GM23248 (cell line): ENCODE results near the gene ADORA1. TPM values are rescaled to one million over a fixed set of nuclear protein-coding genes. Genes with fewer than 3 reads are reported as not detected.

Experiments
- DNase-seq: peaks from one replicate; pipeline ENCODE4 v3.0.0-alpha.2; 2015
- H2AFZ ChIP-seq: fragments of 200-600 bp; sonication (generic); 2 replicates; pipeline ENCODE4 v1.6.1; 2016; ENCODE audit warnings: antibody characterized with exemption
- H3F3A ChIP-seq: fragments of 200-600 bp; sonication (generic); 2 replicates; pipeline ENCODE4 v1.6.1; 2016; ENCODE audit warnings: mild to moderate bottlenecking, antibody characterized with exemption, mixed run types; ENCODE audit not compliant: insufficient read depth
- H3K27ac ChIP-seq: fragments of 200-600 bp; sonication (generic); 2 replicates; pipeline ENCODE4 v1.5.1; 2016; ENCODE audit warnings: mild to moderate bottlenecking
- H3K27me3 ChIP-seq: fragments of 200-600 bp; sonication (generic); replicated peaks from 2 replicates; pipeline ENCODE4 v1.6.1; 2016; ENCODE audit warnings: mild to moderate bottlenecking; ENCODE audit not compliant: insufficient read depth
- H3K36me3 ChIP-seq: fragments of 200-600 bp; sonication (generic); 2 replicates; pipeline ENCODE4 v1.6.1; 2016; ENCODE audit warnings: low read depth, mild to moderate bottlenecking
- H3K4me1 ChIP-seq: fragments of 200-600 bp; sonication (generic); 2 replicates; pipeline ENCODE4 v1.6.1; 2016; ENCODE audit warnings: mild to moderate bottlenecking; ENCODE audit not compliant: insufficient read depth
- H3K4me2 ChIP-seq: fragments of 200-600 bp; sonication (generic); one replicate; pipeline ENCODE4 v1.6.1; 2016; ENCODE audit warnings: mild to moderate bottlenecking; ENCODE audit not compliant: unreplicated experiment
- H3K4me3 ChIP-seq: fragments of 200-600 bp; sonication (generic); 2 replicates; pipeline ENCODE4 v1.5.1; 2016; ENCODE audit warnings: mild to moderate bottlenecking
- H3K79me2 ChIP-seq: fragments of 200-600 bp; sonication (generic); 2 replicates; pipeline ENCODE4 v1.6.1; 2016; ENCODE audit warnings: mild to moderate bottlenecking; ENCODE audit not compliant: insufficient read depth
- H3K9ac ChIP-seq: fragments of 200-600 bp; sonication (generic); 2 replicates; pipeline ENCODE4 v1.6.1; 2016; ENCODE audit warnings: mild to moderate bottlenecking
- H3K9me2 ChIP-seq: fragments of 200-600 bp; sonication (generic); 2 replicates; pipeline ENCODE4 v1.6.1; 2016; ENCODE audit warnings: mixed run types, mild to moderate bottlenecking, moderate library complexity; ENCODE audit not compliant: insufficient read depth
- H3K9me3 ChIP-seq: fragments of 200-600 bp; sonication (generic); one replicate; pipeline ENCODE4 v1.6.1; 2017; ENCODE audit warnings: low read depth
- H4K20me1 ChIP-seq: fragments of 200-600 bp; sonication (generic); 2 replicates; pipeline ENCODE4 v1.6.0; 2016; ENCODE audit not compliant: insufficient read depth
- EZH2 ChIP-seq: fragments of 200-600 bp; sonication (generic); IDR thresholded peaks from 2 replicates; pipeline ENCODE4 v1.6.1; 2018; ENCODE audit warnings: antibody characterized with exemption, mild to moderate bottlenecking; ENCODE audit not compliant: insufficient read depth, poor library complexity, severe bottlenecking
- EZH2phosphoT487 ChIP-seq: fragments of 200-600 bp; sonication (generic); IDR thresholded peaks from 2 replicates; pipeline ENCODE4 v1.6.1; 2018; ENCODE audit warnings: antibody characterized with exemption, moderate library complexity, mild to moderate bottlenecking, low read depth; ENCODE audit not compliant: insufficient read depth
- WGBS, 2 experiments: methylation state at CpG; one replicate each; pipeline ENCODE4 v1.1.6; 2015 to 2017; ENCODE audit warnings: low lambda C conversion rate in 2 of 2, low coverage in 1 of 2; ENCODE audit errors: missing lambda C conversion rate in 2 of 2; 5-methylcytosine and 5-hydroxymethylcytosine counted together
- in situ Hi-C: fragments of 300-500 bp; cut with MboI; formaldehyde crosslinking; loops from 2 replicates; pipeline ENCODE4 v1.15.0; 2020
- polyA plus RNA-seq: library from polyadenylated mRNA; unstranded; fragments of >200 nt; fragmentation: Nextera tagmentation; extraction: Ambion mirVana; gene quantifications from 2 replicates; pipeline ENCODE4 v1.2.1, GENCODE V29; 2016
- total RNA-seq: library from RNA; depleted of rRNA; stranded (reverse); fragments of >200 nt; shearing (Covaris generic); gene quantifications from 2 replicates; pipeline ENCODE4 v1.2.3, GENCODE V29; 2014

ADORA1 gene
- total and polyA plus RNA-seq, 2 experiments from 2014 or later = 2.2 to 5.8 TPM

DNA sequence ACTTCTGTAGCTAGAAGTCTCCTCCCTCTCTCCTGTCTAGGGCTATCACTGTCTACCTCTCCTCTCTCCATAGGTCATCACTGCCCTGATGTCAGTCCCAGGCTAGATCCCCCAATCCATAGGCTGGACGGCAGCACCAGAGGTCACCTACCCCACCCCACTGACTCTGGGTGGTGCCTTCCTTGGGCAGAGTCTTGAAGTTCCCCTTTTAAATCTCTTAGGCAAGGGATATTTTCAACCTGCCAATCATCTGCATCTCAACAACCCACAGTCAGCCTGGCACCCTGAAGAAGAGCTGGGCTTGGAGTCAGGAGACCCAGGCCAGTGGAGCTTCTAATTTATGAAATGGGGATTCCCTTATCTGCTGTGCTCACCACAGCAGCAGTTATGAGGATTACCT lies 34.9 kb downstream of the ADORA1 start:
- Histone ChIP-seq H3F3A (no peaks in the 10 kb centered on the region), H3K9ac (no peak overlapping the region), H3K9me3 (no peaks in the 10 kb centered on the region), H2AFZ (no peak overlapping the region), H3K79me2 (no peaks in the 10 kb centered on the region), H3K4me3 (no peak overlapping the region), H3K27ac (no peak overlapping the region), H3K9me2 (no peaks in the 10 kb centered on the region), H3K4me2 (no peak overlapping the region), H4K20me1 (no peaks in the 10 kb centered on the region), H3K36me3 (no peaks in the 10 kb centered on the region), H3K4me1 (no peaks in the 10 kb centered on the region), H3K27me3 (no peaks in the 10 kb centered on the region)
- 73 to 86% methylated on average over 1 of the region's 1 CpG for WGBS, 2 experiments
- in situ Hi-C loops = no loop called here
- DNase-seq = no peak
- TF ChIP-seq EZH2phosphoT487 = no peak
- no peak for TF ChIP-seq EZH2

DNA sequence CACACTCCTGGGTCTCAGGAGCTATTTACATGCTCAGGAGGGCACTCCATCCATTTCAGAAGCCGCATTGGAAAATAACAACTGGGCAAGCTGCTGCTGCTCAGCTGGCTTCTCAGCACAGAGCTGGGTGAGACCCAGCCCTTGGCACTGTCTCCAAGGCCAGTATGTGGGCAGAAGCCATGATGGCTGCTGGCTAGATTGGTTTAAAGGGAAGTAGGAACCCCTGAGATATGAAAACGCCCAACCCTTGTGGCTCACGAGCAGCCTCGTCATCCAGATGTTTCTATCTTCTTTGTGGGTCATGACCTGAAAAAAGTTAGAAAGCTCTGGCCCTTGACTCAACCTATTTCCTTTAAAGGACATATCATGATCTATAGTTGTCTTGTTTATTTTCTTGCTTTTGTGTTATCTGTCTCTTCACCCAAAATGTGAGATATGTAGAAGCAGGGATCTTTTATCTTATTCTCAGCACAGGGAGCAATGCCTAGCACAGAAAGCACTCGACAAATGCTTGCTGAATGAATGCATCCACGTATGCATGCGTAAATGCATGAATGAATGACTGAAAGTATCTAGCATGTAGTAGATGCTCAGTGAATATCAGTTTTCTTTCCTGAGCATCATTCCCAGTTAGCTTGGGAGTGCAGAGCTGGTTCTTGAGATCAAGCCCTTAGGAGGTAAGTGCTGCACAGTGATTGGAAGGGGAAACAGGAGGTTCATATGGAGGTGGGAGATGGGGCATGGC lies 36.5 kb downstream of the ADORA1 start:
- no peaks in the 10 kb centered on the region for H3K27me3 ChIP-seq
- H4K20me1 ChIP-seq = no peaks in the 10 kb centered on the region
- no peak overlapping the region for H3K4me3 ChIP-seq
- H3K36me3 ChIP-seq = no peaks in the 10 kb centered on the region
- DNase-seq = no peak
- no peak overlapping the region for H3K9ac ChIP-seq
- H3K27ac ChIP-seq = no peak overlapping the region
- H3K4me1 ChIP-seq = no peaks in the 10 kb centered on the region
- H3K4me2 ChIP-seq = no peak overlapping the region
- WGBS, 2 experiments = 64 to 68% methylated on average over 7 of the region's 7 CpGs
- H3F3A ChIP-seq = no peaks in the 10 kb centered on the region
- H2AFZ ChIP-seq = no peak overlapping the region
- no peaks in the 10 kb centered on the region for H3K9me2 ChIP-seq
- H3K79me2 ChIP-seq = no peaks in the 10 kb centered on the region
- in situ Hi-C loops = no loop called here
- H3K9me3 ChIP-seq = no peaks in the 10 kb centered on the region
- no peak for TF ChIP-seq EZH2phosphoT487
- TF ChIP-seq EZH2 = no peak

DNA sequence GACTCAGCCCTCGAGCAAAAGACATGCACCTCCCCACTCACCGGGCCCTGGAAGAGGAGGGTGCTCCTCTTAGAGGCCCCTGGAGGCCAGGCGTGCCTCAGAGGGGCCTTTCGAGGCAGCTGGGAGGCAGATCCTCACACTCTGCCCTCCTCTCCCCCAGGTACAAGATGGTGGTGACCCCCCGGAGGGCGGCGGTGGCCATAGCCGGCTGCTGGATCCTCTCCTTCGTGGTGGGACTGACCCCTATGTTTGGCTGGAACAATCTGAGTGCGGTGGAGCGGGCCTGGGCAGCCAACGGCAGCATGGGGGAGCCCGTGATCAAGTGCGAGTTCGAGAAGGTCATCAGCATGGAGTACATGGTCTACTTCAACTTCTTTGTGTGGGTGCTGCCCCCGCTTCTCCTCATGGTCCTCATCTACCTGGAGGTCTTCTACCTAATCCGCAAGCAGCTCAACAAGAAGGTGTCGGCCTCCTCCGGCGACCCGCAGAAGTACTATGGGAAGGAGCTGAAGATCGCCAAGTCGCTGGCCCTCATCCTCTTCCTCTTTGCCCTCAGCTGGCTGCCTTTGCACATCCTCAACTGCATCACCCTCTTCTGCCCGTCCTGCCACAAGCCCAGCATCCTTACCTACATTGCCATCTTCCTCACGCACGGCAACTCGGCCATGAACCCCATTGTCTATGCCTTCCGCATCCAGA lies 37.7 kb downstream of the ADORA1 start:
- no peak for TF ChIP-seq EZH2
- TF ChIP-seq EZH2phosphoT487 = no peak
- no peaks in the 10 kb centered on the region for H3F3A ChIP-seq
- no peaks in the 10 kb centered on the region for H3K79me2 ChIP-seq
- DNase-seq = no peak
- no peak overlapping the region for H3K4me2 ChIP-seq
- in situ Hi-C loops = no loop called here
- WGBS, 2 experiments = 81 to 83% methylated on average over 28 of the region's 28 CpGs
- no peaks in the 10 kb centered on the region for H3K9me2 ChIP-seq
- H3K27me3 ChIP-seq = no peaks in the 10 kb centered on the region
- no peak overlapping the region for H3K27ac ChIP-seq
- no peaks in the 10 kb centered on the region for H3K9me3 ChIP-seq
- no peaks in the 10 kb centered on the region for H4K20me1 ChIP-seq
- no peaks in the 10 kb centered on the region for H3K4me1 ChIP-seq
- H3K4me3 ChIP-seq = no peak overlapping the region
- H3K36me3 ChIP-seq = no peaks in the 10 kb centered on the region
- no peak overlapping the region for H3K9ac ChIP-seq
- no peak overlapping the region for H2AFZ ChIP-seq

DNA sequence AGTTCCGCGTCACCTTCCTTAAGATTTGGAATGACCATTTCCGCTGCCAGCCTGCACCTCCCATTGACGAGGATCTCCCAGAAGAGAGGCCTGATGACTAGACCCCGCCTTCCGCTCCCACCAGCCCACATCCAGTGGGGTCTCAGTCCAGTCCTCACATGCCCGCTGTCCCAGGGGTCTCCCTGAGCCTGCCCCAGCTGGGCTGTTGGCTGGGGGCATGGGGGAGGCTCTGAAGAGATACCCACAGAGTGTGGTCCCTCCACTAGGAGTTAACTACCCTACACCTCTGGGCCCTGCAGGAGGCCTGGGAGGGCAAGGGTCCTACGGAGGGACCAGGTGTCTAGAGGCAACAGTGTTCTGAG lies 38.3 kb downstream of the ADORA1 start:
- TF ChIP-seq EZH2 (no peak), EZH2phosphoT487 (no peak)
- no peak for DNase-seq
- Histone ChIP-seq H2AFZ (no peak overlapping the region), H3F3A (no peaks in the 10 kb centered on the region), H3K9me3 (no peaks in the 10 kb centered on the region), H3K27ac (no peak overlapping the region), H3K79me2 (no peaks in the 10 kb centered on the region), H3K4me1 (no peaks in the 10 kb centered on the region), H3K4me2 (no peak overlapping the region), H3K9me2 (no peaks in the 10 kb centered on the region), H3K27me3 (no peaks in the 10 kb centered on the region), H3K36me3 (no peaks in the 10 kb centered on the region), H4K20me1 (no peaks in the 10 kb centered on the region), H3K4me3 (no peak overlapping the region), H3K9ac (no peak overlapping the region)
- in situ Hi-C loops = no loop called here
- WGBS, 2 experiments = 93% methylated on average over 8 of the region's 8 CpGs
